H9 (cell line): Measurements from ENCODE around the gene NUP133. TPM values are rescaled to one million over a fixed set of nuclear protein-coding genes. Genes with fewer than 3 reads are reported as not detected.

Experiments used
- DNase-seq: peaks from one replicate; pipeline ENCODE4 v3.0.0-alpha.2; 2017
- H2AFZ ChIP-seq: one replicate; pipeline ENCODE4 v1.6.1; 2013; ENCODE audit warnings: mild to moderate bottlenecking, low read length, control low read depth, moderate library complexity
- H2AK5ac ChIP-seq: 2 replicates; pipeline ENCODE4 v1.6.1; 2013; ENCODE audit warnings: low read length, control low read depth, mixed read lengths; ENCODE audit not compliant: insufficient read length
- H2BK120ac ChIP-seq: one replicate; pipeline ENCODE4 v1.6.1; 2013; ENCODE audit warnings: low read depth, mild to moderate bottlenecking, low read length, control low read depth, inconsistent platforms; ENCODE audit not compliant: poor library complexity, severe bottlenecking
- H2BK12ac ChIP-seq: 2 replicates; pipeline ENCODE4 v1.6.1; 2013; ENCODE audit warnings: low read length, control low read depth, mixed read lengths, low read depth; ENCODE audit not compliant: insufficient read length
- H2BK15ac ChIP-seq: 2 replicates; pipeline ENCODE4 v1.6.1; 2013; ENCODE audit warnings: low read depth, low read length, control low read depth
- H2BK20ac ChIP-seq: one replicate; pipeline ENCODE4 v1.6.1; 2013; ENCODE audit warnings: low read depth, mild to moderate bottlenecking, low read length, control low read depth, inconsistent platforms; ENCODE audit not compliant: poor library complexity, severe bottlenecking
- H2BK5ac ChIP-seq: 2 replicates; pipeline ENCODE4 v1.6.1; 2013; ENCODE audit warnings: low read length, control low read depth, mixed read lengths; ENCODE audit not compliant: insufficient read length
- H3K14ac ChIP-seq: 2 replicates; pipeline ENCODE4 v1.6.1; 2013; ENCODE audit warnings: low read length, control low read depth; ENCODE audit not compliant: insufficient read depth
- H3K18ac ChIP-seq: 2 replicates; pipeline ENCODE4 v1.6.1; 2013; ENCODE audit warnings: low read depth, mild to moderate bottlenecking, mixed read lengths, low read length, control low read depth; ENCODE audit not compliant: insufficient read length
- H3K23ac ChIP-seq: 2 replicates; pipeline ENCODE4 v1.6.1; 2013; ENCODE audit warnings: low read length, control low read depth, mixed read lengths, low read depth; ENCODE audit not compliant: insufficient read length
- H3K23me2 ChIP-seq: 2 replicates; pipeline ENCODE4 v1.6.1; 2013; ENCODE audit warnings: low read depth, mild to moderate bottlenecking, mixed read lengths, low read length, control low read depth; ENCODE audit not compliant: insufficient read length, poor library complexity, severe bottlenecking
- H3K27ac ChIP-seq: 2 replicates; pipeline ENCODE4 v1.5.1; 2013; ENCODE audit warnings: low read length, control low read depth, mixed read lengths, low read depth; ENCODE audit not compliant: insufficient read length
- H3K27me3 ChIP-seq: 2 replicates; pipeline ENCODE4 v1.6.1; 2013; ENCODE audit warnings: low read length, control low read depth, inconsistent platforms; ENCODE audit not compliant: insufficient read depth
- H3K4ac ChIP-seq: 2 replicates; pipeline ENCODE4 v1.6.1; 2013; ENCODE audit warnings: low read depth, mild to moderate bottlenecking, control low read depth, inconsistent platforms, low read length, moderate library complexity
- H3K4me1 ChIP-seq: 2 replicates; pipeline ENCODE4 v1.6.1; 2013; ENCODE audit warnings: low read length, control low read depth, inconsistent platforms; ENCODE audit not compliant: insufficient read depth
- H3K4me2 ChIP-seq: 2 replicates; pipeline ENCODE4 v1.6.1; 2013; ENCODE audit warnings: low read length, control low read depth, mixed read lengths; ENCODE audit not compliant: insufficient read length, insufficient read depth
- H3K56ac ChIP-seq: 2 replicates; pipeline ENCODE4 v1.6.1; 2013; ENCODE audit warnings: low read depth, mild to moderate bottlenecking, mixed read lengths, low read length, control low read depth; ENCODE audit not compliant: insufficient read length
- H3K79me1 ChIP-seq: 2 replicates; pipeline ENCODE4 v1.6.1; 2013; ENCODE audit warnings: low read depth, mild to moderate bottlenecking, moderate library complexity, low read length, control low read depth, inconsistent platforms; ENCODE audit not compliant: insufficient read depth, poor library complexity, severe bottlenecking
- H3K79me2 ChIP-seq: 2 replicates; pipeline ENCODE4 v1.6.1; 2013; ENCODE audit warnings: low read length, control low read depth, inconsistent platforms; ENCODE audit not compliant: insufficient read depth
- H3K9ac ChIP-seq: 2 replicates; pipeline ENCODE4 v1.6.1; 2013; ENCODE audit warnings: low read length, control low read depth, mixed read lengths; ENCODE audit not compliant: insufficient read length; ENCODE audit errors: extremely low read depth
- H3K9me3 ChIP-seq: one replicate; pipeline ENCODE4 v1.6.1; 2013; ENCODE audit warnings: low read depth, low read length, inconsistent platforms; ENCODE audit not compliant: control insufficient read depth
- H3T11ph ChIP-seq: one replicate; pipeline ENCODE4 v1.6.1; 2013; ENCODE audit warnings: mild to moderate bottlenecking, low read length, control low read depth, inconsistent platforms
- H4K20me1 ChIP-seq: one replicate; pipeline ENCODE4 v1.6.1; 2013; ENCODE audit not compliant: control insufficient read depth, insufficient read length, insufficient read depth
- H4K5ac ChIP-seq: 2 replicates; pipeline ENCODE4 v1.6.1; 2013; ENCODE audit warnings: low read depth, mild to moderate bottlenecking, mixed read lengths, low read length, control low read depth; ENCODE audit not compliant: insufficient read length
- H4K8ac ChIP-seq: replicated peaks from 2 replicates; pipeline ENCODE4 v1.6.1; 2013; ENCODE audit warnings: low read length, control low read depth, mixed read lengths, low read depth; ENCODE audit not compliant: insufficient read length
- H4K91ac ChIP-seq: 2 replicates; pipeline ENCODE4 v1.6.1; 2013; ENCODE audit warnings: low read depth, mild to moderate bottlenecking, moderate library complexity, mixed read lengths, low read length, control low read depth; ENCODE audit not compliant: insufficient read length
- H3K27ac Mint-ChIP-seq, 3 experiments: 2 replicates in 2 of 3; 3 replicates in 1 of 3; pipeline ENCODE4 v1.8.0; 2020 to 2021; ENCODE audit warnings: mixed read lengths in 3 of 3, mild to moderate bottlenecking in 1 of 3, moderate library complexity in 1 of 3
- H3K27me3 Mint-ChIP-seq: 2 replicates; pipeline ENCODE4 v1.8.0; 2021; ENCODE audit warnings: low read depth, mild to moderate bottlenecking, moderate library complexity, mixed read lengths
- H3K36me3 Mint-ChIP-seq, 3 experiments: 2 replicates in 2 of 3; 3 replicates in 1 of 3; pipeline ENCODE4 v1.8.0; 2020 to 2021; ENCODE audit warnings: low read depth in 3 of 3, mixed read lengths in 3 of 3; ENCODE audit not compliant: insufficient read depth in 1 of 3
- H3K4me1 Mint-ChIP-seq, 2 experiments: 2 replicates each; pipeline ENCODE4 v1.8.0; 2020; ENCODE audit warnings: mixed read lengths in 2 of 2
- H3K4me3 Mint-ChIP-seq, 2 experiments: 2 replicates in 1 of 2; 3 replicates in 1 of 2; pipeline ENCODE4 v1.8.0; 2020 to 2021; ENCODE audit warnings: mild to moderate bottlenecking in 2 of 2, mixed read lengths in 2 of 2, moderate library complexity in 1 of 2
- H3K9me3 Mint-ChIP-seq, 2 experiments: 2 replicates in 1 of 2; 3 replicates in 1 of 2; pipeline ENCODE4 v1.8.0; 2020; ENCODE audit warnings: mild to moderate bottlenecking in 2 of 2, mixed read lengths in 2 of 2, moderate library complexity in 1 of 2
- CTCF ChIP-seq: fragments of 200-600 bp; sonication (generic); conservative IDR thresholded peaks from 3 replicates; pipeline ENCODE4 v1.8.0; 2021; ENCODE audit warnings: antibody characterized with exemption, mild to moderate bottlenecking
- WGBS: extraction: QIAGEN DNeasy Blood & Tissue Kit; methylation state at CpG from one replicate; pipeline ENCODE4 v1.1.7; 2013; ENCODE audit warnings: missing lambda C conversion rate, low lambda C conversion rate, mixed read lengths; ENCODE audit not compliant: insufficient read length; ENCODE audit errors: extremely low coverage; 5-methylcytosine and 5-hydroxymethylcytosine counted together
- total RNA-seq: library from RNA; stranded (reverse); gene quantifications from 2 replicates; pipeline ENCODE4 v1.2.1, GENCODE V29; 2021

The NUP133 gene
- total RNA-seq, 1 experiment from 2014 or later, result 71.3 TPM

- Histone ChIP-seq H3K27me3 (no peaks in the 10 kb centered on the region), H3K79me2 (no peaks in the 10 kb centered on the region), H3K27ac (no peak overlapping the region), H3K14ac (no peak overlapping the region), H3K79me1 (no peaks in the 10 kb centered on the region), H3K56ac (no peak overlapping the region), H2BK5ac (no peak overlapping the region), H2BK20ac (no peak overlapping the region), H3K23ac (no peak overlapping the region), H3K23me2 (no peaks in the 10 kb centered on the region), H2BK15ac (no peak overlapping the region), H2BK12ac (no peak overlapping the region), H4K91ac (no peak overlapping the region), H2AK5ac (no peak overlapping the region), H4K20me1 (no peaks in the 10 kb centered on the region), H2BK120ac (no peak overlapping the region), H3K9me3 (no peaks in the 10 kb centered on the region), H3K9ac (no peak overlapping the region), H4K8ac (no peak overlapping the region), H4K5ac (no peak overlapping the region), H3K4me1 (no peaks in the 10 kb centered on the region), H2AFZ (no peak overlapping the region), H3K18ac (no peak overlapping the region), H3T11ph (no peak overlapping the region), H3K4ac (no peak overlapping the region), H3K4me2 (no peak overlapping the region)
- no peak for TF ChIP-seq CTCF
- no CpG with 5 or more reads among the region's 1 CpG for WGBS
- H3K27ac Mint-ChIP-seq, result no peak overlapping the region
- DNase-seq, result no peak
- peaks cover 11 to 57% (median 46%) of the 10 kb centered on the region in 3 experiments; a peak in 6 of 7 replicates for H3K36me3 Mint-ChIP-seq
- H3K4me1 Mint-ChIP-seq, result no peaks in the 10 kb centered on the region
- H3K9me3 Mint-ChIP-seq, result no peaks in the 10 kb centered on the region
- no peaks in the 10 kb centered on the region for H3K27me3 Mint-ChIP-seq
- no peak overlapping the region for H3K4me3 Mint-ChIP-seq
These were observed 36.4 kb upstream of the NUP133 start for GRCh38 chr1:229544587-229544986.
